ENCODE results near the gene RPS18.

RPS18 gene

DNA sequence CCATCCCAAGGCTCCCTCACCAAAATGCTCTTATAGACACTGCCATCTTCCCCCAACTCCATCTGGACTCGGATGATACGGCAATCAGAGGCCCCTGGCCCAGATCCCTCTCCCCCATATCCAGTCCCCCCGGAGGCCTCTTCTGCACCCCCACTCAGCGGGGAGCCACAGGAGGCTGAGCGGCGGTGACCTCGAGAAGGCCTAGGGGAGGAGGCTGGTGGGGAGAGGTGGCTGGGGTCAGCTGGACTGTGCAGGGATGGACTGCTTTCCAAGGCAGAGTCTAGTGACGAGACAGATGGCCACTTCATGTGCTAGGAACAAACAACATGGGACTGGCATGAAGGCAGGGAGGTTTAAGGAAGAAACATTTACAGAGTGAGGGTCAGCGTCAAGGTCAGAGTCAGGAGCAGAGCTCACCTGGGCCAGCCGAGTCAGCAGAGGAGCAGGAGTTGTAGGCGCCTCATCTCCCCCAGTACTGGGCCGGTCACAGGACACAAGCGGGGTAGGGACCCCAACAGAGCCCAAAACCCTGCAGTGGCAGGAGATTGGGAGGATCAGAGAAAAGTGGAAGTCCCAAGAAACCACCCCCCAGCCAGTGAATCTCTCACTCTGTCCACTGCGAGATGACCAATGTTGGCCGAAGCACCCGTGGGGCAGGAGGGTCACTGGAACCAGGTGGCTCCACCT lies 21.3 kb downstream of the RPS18 start:
- DNase-seq: no peak

GRCh38 chr6:33294086-33294823 lies 22.4 kb downstream of the RPS18 start:
- no peak for DNase-seq

DNA sequence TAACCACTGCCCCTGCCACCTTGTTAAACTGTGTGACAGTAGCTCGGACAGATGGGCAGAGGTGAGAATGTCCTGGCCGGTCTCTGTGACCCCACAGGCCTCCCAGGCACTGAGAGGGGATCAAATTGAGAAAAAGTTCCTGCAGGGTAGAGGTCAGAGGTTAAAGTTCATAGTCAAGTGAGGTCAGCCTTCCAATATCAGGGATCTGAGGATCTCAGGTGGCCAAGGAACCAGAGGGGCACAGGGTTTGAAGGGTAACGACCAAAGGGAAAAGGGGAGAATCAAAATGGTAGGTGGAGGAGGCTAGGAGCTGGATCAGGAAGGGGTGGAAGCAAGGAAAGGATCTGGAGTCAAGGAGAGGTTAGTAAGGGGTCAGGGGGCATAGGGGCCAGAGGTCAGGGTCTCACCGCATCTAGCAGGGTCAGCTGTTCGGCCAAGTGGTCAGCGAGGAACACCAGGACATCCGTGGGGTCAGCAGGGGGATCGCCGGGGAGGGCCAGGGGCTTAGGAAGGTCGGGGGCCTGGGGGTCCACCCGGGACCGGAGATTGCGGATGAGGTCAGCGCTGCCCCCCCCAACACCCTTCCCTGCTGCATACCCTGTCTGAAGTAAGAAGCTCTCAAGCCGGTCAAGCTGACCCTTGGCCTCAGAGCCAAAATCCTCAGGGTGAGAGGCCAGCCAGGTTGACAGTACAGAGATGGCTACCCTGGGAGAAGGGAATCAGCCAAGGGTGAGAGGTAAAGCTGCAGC lies 23.9 kb downstream of the RPS18 start:
- no peak for DNase-seq

- DNase-seq: no peak
Observed at GRCh38 chr6:33296797-33297405, 25.0 kb downstream of the RPS18 start.

DNA sequence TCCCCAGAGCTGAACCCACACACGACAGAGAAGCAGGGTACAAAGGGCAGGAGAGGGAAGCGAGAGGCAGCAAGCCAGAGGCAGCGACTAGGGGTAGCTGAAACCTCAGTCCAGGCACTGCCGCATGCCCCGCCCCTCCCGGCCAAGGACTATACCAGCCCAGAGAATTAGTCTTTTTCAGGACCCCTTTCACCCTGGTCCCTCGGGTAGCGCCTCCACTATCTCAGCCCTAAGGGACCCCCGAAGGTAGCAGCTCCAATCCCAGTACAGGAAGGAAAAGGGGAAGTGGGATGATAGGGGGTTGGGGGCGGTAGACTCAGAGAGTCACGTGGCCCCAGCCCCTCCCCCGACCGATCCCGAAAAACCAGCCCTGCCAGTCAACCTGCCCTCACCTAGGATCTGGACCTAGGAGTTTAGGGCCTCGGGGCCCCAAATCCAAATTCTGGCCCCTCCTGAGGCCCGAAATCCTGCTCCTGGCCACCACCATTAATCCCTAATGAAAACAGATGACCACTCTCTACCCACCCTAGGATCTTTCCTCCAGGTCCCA lies 25.6 kb downstream of the RPS18 start:
- no peak for DNase-seq

DNA sequence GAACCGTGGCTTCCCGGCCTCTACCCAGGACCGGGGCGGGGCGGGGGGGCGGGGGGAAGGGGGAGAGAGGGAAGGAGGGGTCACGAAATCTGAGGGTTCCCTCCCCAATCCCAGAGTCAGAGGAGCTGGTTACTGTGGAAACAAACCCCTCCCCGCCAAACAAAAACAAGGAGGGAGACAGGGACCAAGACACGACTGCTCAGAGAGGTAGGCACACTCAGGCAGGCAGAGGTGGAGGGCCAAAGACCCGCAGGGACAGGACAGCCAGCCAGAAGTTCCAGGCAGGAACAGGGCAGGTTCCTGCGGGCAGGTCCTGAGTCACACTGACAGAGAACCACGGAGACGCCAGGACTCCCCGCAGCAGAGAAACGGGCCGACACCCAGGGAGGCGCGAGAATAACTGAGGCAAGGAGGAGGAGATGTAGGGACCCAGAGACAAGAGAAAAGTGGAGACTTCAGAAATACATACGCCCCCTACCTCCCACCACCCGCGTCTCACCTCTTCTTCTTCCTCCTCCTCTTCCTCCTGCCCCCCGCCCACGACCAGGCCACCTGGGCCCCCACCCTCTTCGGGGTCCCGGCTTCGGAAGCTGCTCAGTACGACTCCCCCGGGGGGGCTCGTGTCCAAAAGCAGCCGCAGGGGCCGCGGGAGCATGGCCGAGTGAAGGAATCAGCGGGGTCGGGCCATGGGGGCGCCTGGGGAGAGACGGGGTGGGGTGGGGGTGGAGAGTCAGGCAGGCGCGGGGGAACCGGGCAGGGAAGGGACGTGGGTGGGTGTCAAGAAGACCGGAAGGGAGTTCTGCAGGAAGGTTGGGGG lies 26.3 kb downstream of the RPS18 start:
- peak; percentile 21 for DNase-seq

DNA sequence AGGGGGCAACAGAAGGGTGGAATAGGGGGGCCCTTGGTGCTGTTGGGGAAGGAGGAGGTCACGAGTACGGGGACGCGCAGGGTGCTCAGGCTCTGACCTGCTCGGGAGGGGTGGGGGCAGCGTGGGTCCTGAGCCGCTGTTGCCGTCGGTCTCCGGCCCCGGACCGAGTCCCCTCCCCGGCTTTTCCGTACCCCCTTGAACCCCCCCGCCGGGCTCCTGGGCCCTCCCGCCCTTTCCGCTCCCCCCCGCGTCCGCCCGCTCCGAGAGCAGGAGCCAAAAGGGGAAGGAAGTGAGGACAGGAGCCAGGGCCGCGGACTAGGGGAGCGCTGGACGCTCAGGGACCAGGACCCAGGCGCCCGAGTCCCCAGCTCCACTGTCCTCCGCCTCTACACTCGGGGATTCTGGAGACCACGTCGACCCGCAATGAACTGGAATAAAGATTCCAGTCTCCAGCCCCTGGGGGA lies 26.9 kb downstream of the RPS18 start, which contains the start of gene RGL2:
RGL2 (minus strand) TSS at position 170 of the 464 bp plus-strand sequence. CDS start 332 bp downstream, outside the sequence.
- DNase-seq: no peak

GRCh38 chr6:33299237-33299944 lies 27.5 kb downstream of the RPS18 start:
- peak; percentile 81 for DNase-seq

DNA sequence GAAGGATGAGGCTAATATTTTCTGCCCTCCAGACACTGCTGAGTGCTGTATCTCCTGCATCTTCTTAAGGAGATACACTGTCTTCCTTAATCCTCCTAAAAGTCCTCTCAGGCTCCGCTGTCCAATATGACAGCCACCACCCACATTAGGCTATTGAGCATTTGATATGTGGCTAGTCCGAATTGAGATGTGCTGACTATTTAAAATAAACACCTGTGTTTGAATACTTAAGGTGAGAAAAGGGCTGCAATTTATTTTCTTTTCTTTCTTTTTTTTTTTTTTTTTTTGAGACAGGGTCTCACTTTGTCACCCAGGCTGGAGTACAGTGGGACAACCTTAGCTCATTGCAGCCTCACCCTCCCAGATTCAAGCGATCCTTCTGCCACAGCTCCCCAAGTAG lies 30.0 kb downstream of the RPS18 start:
- DNase-seq: no peak

DNA sequence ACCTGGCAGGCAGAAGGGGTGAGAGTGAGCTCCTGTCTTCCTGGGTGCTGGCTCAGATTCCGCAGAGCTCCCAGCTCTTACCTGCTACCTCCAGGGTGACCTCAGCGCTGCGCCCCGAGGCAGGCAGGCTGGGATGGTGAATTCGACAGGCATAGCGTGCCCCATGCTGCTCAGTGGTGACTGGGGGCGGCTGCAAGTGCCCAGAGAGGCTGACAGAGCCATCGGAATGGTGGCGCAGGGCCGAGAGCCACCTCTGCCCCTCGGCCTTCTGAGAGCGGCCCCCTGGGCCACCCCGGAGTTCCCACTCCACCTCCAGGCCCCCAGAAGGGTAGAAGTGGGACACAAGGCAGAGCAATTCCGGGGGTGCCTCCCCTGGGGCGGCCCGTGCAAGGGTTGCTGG lies 32.3 kb downstream of the RPS18 start:
- DNase-seq: no peak

GRCh38 chr6:33305052-33305451 lies 33.2 kb downstream of the RPS18 start:
- no peak for DNase-seq

- no peak for DNase-seq
Observed at GRCh38 chr6:33306356-33306755, 34.5 kb downstream of the RPS18 start.

DNA sequence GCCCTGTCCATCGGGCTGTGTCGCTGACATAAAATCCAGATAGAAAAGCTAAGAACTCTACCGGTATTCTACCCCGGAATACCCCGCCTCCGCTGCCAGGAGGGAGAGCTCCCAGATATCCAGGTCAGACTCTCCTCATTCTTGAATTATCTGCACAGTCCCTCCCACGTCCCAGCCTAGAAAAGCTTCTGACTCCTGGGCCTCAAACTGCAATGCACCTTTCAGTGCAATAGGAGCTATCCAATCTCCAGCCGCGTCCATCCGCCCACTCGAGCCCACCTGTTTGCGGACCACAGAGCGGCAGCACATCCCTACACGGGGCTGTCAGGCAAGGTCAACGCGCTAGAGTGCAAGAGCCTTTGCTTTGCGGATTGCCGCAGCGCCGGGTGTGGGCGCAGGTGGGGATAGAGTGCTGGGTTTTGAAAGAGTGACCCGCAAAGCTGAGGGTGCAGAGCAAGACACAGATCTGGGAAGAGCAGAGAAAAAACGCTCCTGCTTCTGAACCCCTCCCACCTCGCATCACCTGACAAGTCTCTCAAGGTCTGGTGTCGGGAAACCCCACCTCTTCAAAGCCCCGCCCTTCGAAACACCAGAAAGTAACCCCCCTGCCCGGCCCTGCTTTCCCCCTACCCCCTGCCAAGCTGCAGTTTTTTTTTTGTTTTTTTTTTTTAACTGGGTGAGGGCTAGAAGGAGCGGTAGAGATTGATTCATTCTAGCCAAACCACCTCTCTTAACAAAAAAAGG lies 40.7 kb downstream of the RPS18 start:
- no peak for DNase-seq

DNA sequence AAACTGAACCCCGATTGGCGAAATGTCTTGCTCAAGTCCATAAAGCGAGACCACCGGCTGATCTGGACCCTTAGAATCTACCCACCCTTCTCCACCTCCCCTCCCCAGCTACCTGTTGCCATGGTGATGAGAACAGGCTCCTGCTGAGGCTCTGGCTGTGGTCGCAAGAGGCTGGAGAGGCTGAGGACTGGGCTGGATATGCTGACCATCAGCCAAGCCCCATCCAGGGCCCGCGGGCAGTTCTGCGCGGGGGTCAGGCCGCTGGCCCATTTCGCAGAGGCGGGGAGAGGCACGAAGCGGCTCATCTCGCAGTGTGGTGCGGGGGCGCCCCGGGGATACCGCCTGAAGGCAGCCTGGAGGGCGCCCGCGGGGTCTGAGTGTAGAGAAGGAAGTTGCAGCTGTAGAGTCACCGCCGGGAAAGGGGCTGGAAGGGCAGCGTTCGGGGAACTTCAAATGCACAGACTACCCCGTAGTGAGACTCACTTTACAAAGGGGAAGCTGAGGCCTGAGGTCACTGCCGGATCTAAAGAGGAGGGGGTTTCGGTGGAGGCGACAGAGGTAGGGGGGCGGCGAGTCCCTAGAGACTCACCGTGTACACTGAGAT lies 41.3 kb downstream of the RPS18 start:
- no peak for DNase-seq

GRCh38 chr6:33313709-33314514 lies 42.0 kb downstream of the RPS18 start, which contains the start of gene TAPBP:
Gene TAPBP, minus strand, starts transcription at chr6:33314078. Its CDS starts 37 bp downstream, at chr6:33314041.
- no peak for DNase-seq

- DNase-seq: no peak
Observed at GRCh38 chr6:33314515-33314942, 42.7 kb downstream of the RPS18 start.

- no peak for DNase-seq
Observed at GRCh38 chr6:33314943-33315792, 43.3 kb downstream of the RPS18 start.
